GM23338 (cell line): ENCODE measurements around the gene NADK. TPM values are rescaled to one million over a fixed set of nuclear protein-coding genes. Genes with fewer than 3 reads are reported as not detected.

Experiments
- ATAC-seq: fragments of 200-7000 bp; cut with Tn5 transposase; 3 replicates; pipeline ENCODE4 v1.9.1; 2020
- DNase-seq: peaks from one replicate; pipeline ENCODE4 v3.0.0-alpha.2; 2015; ENCODE audit warnings: low spot score
- H2AFZ ChIP-seq: fragments of 200-600 bp; sonication (generic); 2 replicates; pipeline ENCODE4 v1.8.0; 2016; ENCODE audit warnings: antibody characterized with exemption, mild to moderate bottlenecking, moderate library complexity
- H3F3A ChIP-seq: fragments of 200-600 bp; sonication (generic); replicated peaks from 2 replicates; pipeline ENCODE4 v1.8.0; 2017; ENCODE audit warnings: antibody characterized with exemption, mixed run types, low read depth
- H3K27ac ChIP-seq: fragments of 200-600 bp; sonication (generic); 2 replicates; pipeline ENCODE4 v1.6.1; 2016; ENCODE audit warnings: low read depth
- H3K27me3 ChIP-seq: fragments of 200-600 bp; sonication (generic); 2 replicates; pipeline ENCODE4 v1.8.0; 2016; ENCODE audit warnings: mild to moderate bottlenecking, mixed run types, moderate library complexity; ENCODE audit not compliant: insufficient read depth
- H3K36me3 ChIP-seq: fragments of 200-600 bp; sonication (generic); 2 replicates; pipeline ENCODE4 v1.8.0; 2016; ENCODE audit warnings: mild to moderate bottlenecking; ENCODE audit not compliant: insufficient read depth
- H3K4me1 ChIP-seq: fragments of 200-600 bp; sonication (generic); 2 replicates; pipeline ENCODE4 v1.8.0; 2016; ENCODE audit warnings: mild to moderate bottlenecking, moderate library complexity; ENCODE audit not compliant: insufficient read depth
- H3K4me2 ChIP-seq: fragments of 200-600 bp; sonication (generic); 2 replicates; pipeline ENCODE4 v1.7.1; 2017; ENCODE audit warnings: mixed run types
- H3K4me3 ChIP-seq: fragments of 200-600 bp; sonication (generic); 2 replicates; pipeline ENCODE4 v1.6.1; 2016; ENCODE audit warnings: mixed run types
- H3K79me2 ChIP-seq: fragments of 200-600 bp; sonication (generic); replicated peaks from 2 replicates; pipeline ENCODE4 v1.8.0; 2017; ENCODE audit warnings: mild to moderate bottlenecking; ENCODE audit not compliant: insufficient read depth
- H3K9me2 ChIP-seq: fragments of 200-600 bp; sonication (generic); 2 replicates; pipeline ENCODE4 v1.8.0; 2017; ENCODE audit not compliant: insufficient read depth
- H4K20me1 ChIP-seq: fragments of 200-600 bp; sonication (generic); replicated peaks from 2 replicates; pipeline ENCODE4 v1.8.0; 2017; ENCODE audit warnings: mild to moderate bottlenecking; ENCODE audit not compliant: insufficient read depth
- H3K27ac Mint-ChIP-seq: 2 replicates; pipeline ENCODE4 v1.8.0; 2020; ENCODE audit warnings: inconsistent platforms, mild to moderate bottlenecking, moderate library complexity, mixed read lengths
- H3K27me3 Mint-ChIP-seq: 3 replicates; pipeline ENCODE4 v1.8.0; 2022; ENCODE audit warnings: low read depth, mild to moderate bottlenecking, moderate library complexity, mixed read lengths, inconsistent platforms; ENCODE audit not compliant: insufficient read depth, poor library complexity
- H3K36me3 Mint-ChIP-seq: 3 replicates; pipeline ENCODE4 v1.8.0; 2021; ENCODE audit warnings: low read depth, mild to moderate bottlenecking, inconsistent platforms, moderate library complexity, mixed read lengths
- H3K4me1 Mint-ChIP-seq: 3 replicates; pipeline ENCODE4 v1.8.0; 2020; ENCODE audit warnings: mild to moderate bottlenecking, inconsistent platforms, mixed read lengths
- H3K4me3 Mint-ChIP-seq: 3 replicates; pipeline ENCODE4 v1.8.0; 2021; ENCODE audit warnings: moderate library complexity, mild to moderate bottlenecking, inconsistent platforms, mixed read lengths
- H3K9me3 Mint-ChIP-seq: 3 replicates; pipeline ENCODE4 v1.8.0; 2020; ENCODE audit warnings: moderate library complexity, mild to moderate bottlenecking, inconsistent platforms, mixed read lengths
- CREB1 ChIP-seq: fragments of 250-450 bp; sonication (Bioruptor Pico); IDR thresholded peaks from 2 replicates; pipeline ENCODE4 v1.5.0; 2020; ENCODE audit warnings: low read depth, mild to moderate bottlenecking, moderate library complexity
- EZH2 ChIP-seq: fragments of 200-600 bp; sonication (generic); IDR thresholded peaks from one replicate; pipeline ENCODE4 v1.8.0; 2017; ENCODE audit warnings: antibody characterized with exemption, mild to moderate bottlenecking, low read depth; ENCODE audit not compliant: unreplicated experiment
- JUNB ChIP-seq: IDR thresholded peaks from one replicate; pipeline ENCODE4 v1.6.1; 2016; ENCODE audit warnings: antibody characterized with exemption; ENCODE audit not compliant: unreplicated experiment
- NANOG ChIP-seq: IDR thresholded peaks from 2 replicates; pipeline ENCODE4 v1.6.1; 2016; ENCODE audit warnings: antibody characterized with exemption, borderline replicate concordance
- POLR2AphosphoS5 ChIP-seq: IDR thresholded peaks from 2 replicates; pipeline ENCODE4 v1.6.1; 2016; ENCODE audit warnings: antibody characterized with exemption, low read depth
- STAT1 ChIP-seq: IDR thresholded peaks from one replicate; pipeline ENCODE4 v1.6.1; 2016; ENCODE audit warnings: antibody characterized with exemption; ENCODE audit not compliant: unreplicated experiment
- ZNF114 ChIP-seq: fragments of 250-450 bp; sonication (Bioruptor Pico); IDR thresholded peaks from 2 replicates; pipeline ENCODE4 v1.5.0; 2020; ENCODE audit warnings: mild to moderate bottlenecking, moderate library complexity
- ZNF331 ChIP-seq: fragments of 250-450 bp; sonication (Bioruptor Pico); IDR thresholded peaks from 2 replicates; pipeline ENCODE4 v1.5.0; 2020; ENCODE audit warnings: low read depth, mild to moderate bottlenecking, moderate library complexity
- polyA plus RNA-seq: library from polyadenylated mRNA; unstranded; fragments of >200 nt; fragmentation: Nextera tagmentation; extraction: Ambion mirVana; gene quantifications from 2 replicates; pipeline ENCODE4 v1.2.1, GENCODE V29; 2016
- total RNA-seq: library from RNA; depleted of rRNA; stranded (reverse); fragments of >200 nt; shearing (Covaris generic); gene quantifications from 2 replicates; pipeline ENCODE4 v1.2.3, GENCODE V29; 2014
- TF ChIP-seq, protein P1 (sequence below): fragments of 250-450 bp; sonication (Bioruptor Pico); IDR thresholded peaks from 2 replicates; pipeline ENCODE4 v1.5.0; 2020; ENCODE audit warnings: mild to moderate bottlenecking, moderate library complexity
- TF ChIP-seq, protein P2 (sequence below): IDR thresholded peaks from one replicate; pipeline ENCODE4 v1.6.1; 2018; ENCODE audit warnings: antibody characterized with exemption; ENCODE audit not compliant: unreplicated experiment
- TF ChIP-seq, protein P3 (sequence below), 2 experiments: fragments of 200-600 bp in 1 of 2; sonication (generic) in 1 of 2; conservative IDR thresholded peaks; 2 replicates each; pipeline versions ENCODE4 v1.5.1 to v1.6.1; 2016 to 2017; ENCODE audit warnings: antibody characterized with exemption in 2 of 2, low read depth in 2 of 2, mild to moderate bottlenecking in 2 of 2, moderate library complexity in 1 of 2

Gene NADK
- total and polyA plus RNA-seq, 2 experiments from 2014 or later = 45.3 to 73.2 TPM

DNA sequence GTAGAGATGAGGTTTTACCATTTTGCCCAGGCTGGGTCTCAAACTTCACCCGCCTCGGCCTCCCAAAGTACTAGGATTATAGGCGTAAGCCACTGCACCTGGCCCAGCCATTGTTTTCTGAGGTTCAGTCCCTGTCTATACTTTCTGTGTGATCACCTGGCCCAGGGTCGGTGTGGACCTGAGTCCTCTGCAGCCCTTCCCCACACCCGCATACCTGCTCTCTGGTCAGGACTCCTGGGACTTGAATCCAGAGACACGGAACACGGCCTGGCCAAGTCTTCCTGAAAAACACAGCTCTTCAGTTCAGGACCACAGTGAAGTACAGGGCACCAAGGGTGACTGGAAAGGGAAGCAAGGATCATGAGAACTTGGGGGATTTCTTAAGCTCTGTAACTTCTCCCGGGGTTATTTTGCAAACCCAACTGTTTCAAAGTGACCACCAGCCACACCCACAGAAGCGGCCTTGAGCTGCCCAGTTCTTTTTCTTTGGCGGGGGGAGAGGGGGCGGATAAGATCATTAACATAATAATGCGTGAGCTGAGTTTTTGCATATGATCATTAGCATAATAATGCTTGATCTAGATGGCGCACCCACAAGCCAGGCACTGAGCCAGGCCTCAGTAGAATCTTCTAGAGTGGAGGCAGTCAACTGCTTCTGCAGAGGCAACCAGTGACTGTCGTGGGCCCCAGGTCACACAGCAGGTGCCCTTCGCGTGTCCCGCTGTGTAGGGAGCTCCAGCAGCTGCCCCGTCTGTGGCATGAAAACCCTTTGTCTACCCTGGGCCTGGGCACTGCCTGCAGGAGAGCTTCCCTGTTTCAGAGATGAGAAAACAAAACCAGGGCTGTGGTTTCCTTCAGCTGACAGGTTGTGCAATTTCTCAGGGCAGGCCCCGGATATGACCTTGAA lies 1.7 kb upstream of the NADK start:
- H3K4me3 ChIP-seq = peak overlapping the region; percentile 89
- no peaks in the 10 kb centered on the region for H3K9me3 Mint-ChIP-seq
- peak; percentile 86 for DNase-seq

More for the DNA sequence above, 1.7 kb upstream of the NADK start:
- Histone ChIP-seq H2AFZ (no peak overlapping the region), H4K20me1 (peaks cover 25% of the 10 kb centered on the region), H3K79me2 (peaks cover 30% of the 10 kb centered on the region), H3K9me2 (no peaks in the 10 kb centered on the region), H3K4me2 (peak overlapping the region; percentile 86), H3K27ac (peak overlapping the region; percentile 88), H3K36me3 (no peaks in the 10 kb centered on the region), H3F3A (peaks cover 48% of the 10 kb centered on the region), H3K27me3 (no peaks in the 10 kb centered on the region), H3K4me1 (peaks cover 42% of the 10 kb centered on the region)
- Mint-ChIP-seq H3K36me3 (peaks cover 15% of the 10 kb centered on the region), H3K27ac (peak overlapping the region; percentile 94), H3K27me3 (peaks cover 37% of the 10 kb centered on the region), H3K4me1 (peaks cover 56% of the 10 kb centered on the region), H3K4me3 (peak overlapping the region; percentile 81)
- peak; percentile 12 for ATAC-seq
- TF ChIP-seq, protein P1, sequence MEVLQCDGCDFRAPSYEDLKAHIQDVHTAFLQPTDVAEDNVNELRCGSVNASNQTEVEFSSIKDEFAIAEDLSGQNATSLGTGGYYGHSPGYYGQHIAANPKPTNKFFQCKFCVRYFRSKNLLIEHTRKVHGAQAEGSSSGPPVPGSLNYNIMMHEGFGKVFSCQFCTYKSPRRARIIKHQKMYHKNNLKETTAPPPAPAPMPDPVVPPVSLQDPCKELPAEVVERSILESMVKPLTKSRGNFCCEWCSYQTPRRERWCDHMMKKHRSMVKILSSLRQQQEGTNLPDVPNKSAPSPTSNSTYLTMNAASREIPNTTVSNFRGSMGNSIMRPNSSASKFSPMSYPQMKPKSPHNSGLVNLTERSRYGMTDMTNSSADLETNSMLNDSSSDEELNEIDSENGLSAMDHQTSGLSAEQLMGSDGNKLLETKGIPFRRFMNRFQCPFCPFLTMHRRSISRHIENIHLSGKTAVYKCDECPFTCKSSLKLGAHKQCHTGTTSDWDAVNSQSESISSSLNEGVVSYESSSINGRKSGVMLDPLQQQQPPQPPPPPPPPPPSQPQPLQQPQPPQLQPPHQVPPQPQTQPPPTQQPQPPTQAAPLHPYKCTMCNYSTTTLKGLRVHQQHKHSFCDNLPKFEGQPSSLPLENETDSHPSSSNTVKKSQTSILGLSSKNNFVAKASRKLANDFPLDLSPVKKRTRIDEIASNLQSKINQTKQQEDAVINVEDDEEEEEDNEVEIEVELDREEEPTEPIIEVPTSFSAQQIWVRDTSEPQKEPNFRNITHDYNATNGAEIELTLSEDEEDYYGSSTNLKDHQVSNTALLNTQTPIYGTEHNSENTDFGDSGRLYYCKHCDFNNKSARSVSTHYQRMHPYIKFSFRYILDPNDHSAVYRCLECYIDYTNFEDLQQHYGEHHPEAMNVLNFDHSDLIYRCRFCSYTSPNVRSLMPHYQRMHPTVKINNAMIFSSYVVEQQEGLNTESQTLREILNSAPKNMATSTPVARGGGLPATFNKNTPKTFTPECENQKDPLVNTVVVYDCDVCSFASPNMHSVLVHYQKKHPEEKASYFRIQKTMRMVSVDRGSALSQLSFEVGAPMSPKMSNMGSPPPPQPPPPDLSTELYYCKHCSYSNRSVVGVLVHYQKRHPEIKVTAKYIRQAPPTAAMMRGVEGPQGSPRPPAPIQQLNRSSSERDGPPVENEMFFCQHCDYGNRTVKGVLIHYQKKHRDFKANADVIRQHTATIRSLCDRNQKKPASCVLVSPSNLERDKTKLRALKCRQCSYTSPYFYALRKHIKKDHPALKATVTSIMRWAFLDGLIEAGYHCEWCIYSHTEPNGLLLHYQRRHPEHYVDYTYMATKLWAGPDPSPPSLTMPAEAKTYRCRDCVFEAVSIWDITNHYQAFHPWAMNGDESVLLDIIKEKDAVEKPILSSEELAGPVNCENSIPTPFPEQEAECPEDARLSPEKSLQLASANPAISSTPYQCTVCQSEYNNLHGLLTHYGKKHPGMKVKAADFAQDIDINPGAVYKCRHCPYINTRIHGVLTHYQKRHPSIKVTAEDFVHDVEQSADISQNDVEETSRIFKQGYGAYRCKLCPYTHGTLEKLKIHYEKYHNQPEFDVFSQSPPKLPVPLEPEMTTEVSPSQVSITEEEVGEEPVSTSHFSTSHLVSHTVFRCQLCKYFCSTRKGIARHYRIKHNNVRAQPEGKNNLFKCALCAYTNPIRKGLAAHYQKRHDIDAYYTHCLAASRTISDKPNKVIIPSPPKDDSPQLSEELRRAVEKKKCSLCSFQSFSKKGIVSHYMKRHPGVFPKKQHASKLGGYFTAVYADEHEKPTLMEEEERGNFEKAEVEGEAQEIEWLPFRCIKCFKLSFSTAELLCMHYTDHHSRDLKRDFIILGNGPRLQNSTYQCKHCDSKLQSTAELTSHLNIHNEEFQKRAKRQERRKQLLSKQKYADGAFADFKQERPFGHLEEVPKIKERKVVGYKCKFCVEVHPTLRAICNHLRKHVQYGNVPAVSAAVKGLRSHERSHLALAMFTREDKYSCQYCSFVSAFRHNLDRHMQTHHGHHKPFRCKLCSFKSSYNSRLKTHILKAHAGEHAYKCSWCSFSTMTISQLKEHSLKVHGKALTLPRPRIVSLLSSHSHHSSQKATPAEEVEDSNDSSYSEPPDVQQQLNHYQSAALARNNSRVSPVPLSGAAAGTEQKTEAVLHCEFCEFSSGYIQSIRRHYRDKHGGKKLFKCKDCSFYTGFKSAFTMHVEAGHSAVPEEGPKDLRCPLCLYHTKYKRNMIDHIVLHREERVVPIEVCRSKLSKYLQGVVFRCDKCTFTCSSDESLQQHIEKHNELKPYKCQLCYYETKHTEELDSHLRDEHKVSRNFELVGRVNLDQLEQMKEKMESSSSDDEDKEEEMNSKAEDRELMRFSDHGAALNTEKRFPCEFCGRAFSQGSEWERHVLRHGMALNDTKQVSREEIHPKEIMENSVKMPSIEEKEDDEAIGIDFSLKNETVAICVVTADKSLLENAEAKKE (CRISPR knock-in tag) = peak; percentile 19; the same call in 1 of the 2 replicates
- TF ChIP-seq ZNF114 (CRISPR knock-in tag) (no peak), NANOG (0 out of 2 replicates have a peak, but pooled peaks have one; percentile 27), EZH2 (no peak), JUNB (no peak), CREB1 (CRISPR knock-in tag) (peak; percentile 14; the same call in 1 of the 2 replicates), POLR2AphosphoS5 (peak; percentile 63; the same call in 1 of the 2 replicates), ZNF331 (CRISPR knock-in tag) (no peak), STAT1 (no peak)
- TF ChIP-seq, protein P2, sequence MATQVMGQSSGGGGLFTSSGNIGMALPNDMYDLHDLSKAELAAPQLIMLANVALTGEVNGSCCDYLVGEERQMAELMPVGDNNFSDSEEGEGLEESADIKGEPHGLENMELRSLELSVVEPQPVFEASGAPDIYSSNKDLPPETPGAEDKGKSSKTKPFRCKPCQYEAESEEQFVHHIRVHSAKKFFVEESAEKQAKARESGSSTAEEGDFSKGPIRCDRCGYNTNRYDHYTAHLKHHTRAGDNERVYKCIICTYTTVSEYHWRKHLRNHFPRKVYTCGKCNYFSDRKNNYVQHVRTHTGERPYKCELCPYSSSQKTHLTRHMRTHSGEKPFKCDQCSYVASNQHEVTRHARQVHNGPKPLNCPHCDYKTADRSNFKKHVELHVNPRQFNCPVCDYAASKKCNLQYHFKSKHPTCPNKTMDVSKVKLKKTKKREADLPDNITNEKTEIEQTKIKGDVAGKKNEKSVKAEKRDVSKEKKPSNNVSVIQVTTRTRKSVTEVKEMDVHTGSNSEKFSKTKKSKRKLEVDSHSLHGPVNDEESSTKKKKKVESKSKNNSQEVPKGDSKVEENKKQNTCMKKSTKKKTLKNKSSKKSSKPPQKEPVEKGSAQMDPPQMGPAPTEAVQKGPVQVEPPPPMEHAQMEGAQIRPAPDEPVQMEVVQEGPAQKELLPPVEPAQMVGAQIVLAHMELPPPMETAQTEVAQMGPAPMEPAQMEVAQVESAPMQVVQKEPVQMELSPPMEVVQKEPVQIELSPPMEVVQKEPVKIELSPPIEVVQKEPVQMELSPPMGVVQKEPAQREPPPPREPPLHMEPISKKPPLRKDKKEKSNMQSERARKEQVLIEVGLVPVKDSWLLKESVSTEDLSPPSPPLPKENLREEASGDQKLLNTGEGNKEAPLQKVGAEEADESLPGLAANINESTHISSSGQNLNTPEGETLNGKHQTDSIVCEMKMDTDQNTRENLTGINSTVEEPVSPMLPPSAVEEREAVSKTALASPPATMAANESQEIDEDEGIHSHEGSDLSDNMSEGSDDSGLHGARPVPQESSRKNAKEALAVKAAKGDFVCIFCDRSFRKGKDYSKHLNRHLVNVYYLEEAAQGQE = no peak
- TF ChIP-seq, protein P3, sequence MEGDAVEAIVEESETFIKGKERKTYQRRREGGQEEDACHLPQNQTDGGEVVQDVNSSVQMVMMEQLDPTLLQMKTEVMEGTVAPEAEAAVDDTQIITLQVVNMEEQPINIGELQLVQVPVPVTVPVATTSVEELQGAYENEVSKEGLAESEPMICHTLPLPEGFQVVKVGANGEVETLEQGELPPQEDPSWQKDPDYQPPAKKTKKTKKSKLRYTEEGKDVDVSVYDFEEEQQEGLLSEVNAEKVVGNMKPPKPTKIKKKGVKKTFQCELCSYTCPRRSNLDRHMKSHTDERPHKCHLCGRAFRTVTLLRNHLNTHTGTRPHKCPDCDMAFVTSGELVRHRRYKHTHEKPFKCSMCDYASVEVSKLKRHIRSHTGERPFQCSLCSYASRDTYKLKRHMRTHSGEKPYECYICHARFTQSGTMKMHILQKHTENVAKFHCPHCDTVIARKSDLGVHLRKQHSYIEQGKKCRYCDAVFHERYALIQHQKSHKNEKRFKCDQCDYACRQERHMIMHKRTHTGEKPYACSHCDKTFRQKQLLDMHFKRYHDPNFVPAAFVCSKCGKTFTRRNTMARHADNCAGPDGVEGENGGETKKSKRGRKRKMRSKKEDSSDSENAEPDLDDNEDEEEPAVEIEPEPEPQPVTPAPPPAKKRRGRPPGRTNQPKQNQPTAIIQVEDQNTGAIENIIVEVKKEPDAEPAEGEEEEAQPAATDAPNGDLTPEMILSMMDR (conservative IDR thresholded peaks at IDR 0.05; ENCODE audit: low read depth in 2 of 2) = 0 out of 4 replicates have a peak, but pooled peaks of 1 of the 2 experiments have one; percentile 3
